ENCODE measurements around the gene ITGB1.
"Not testable (repeated sequence)": the region's sequence is repeated elsewhere in the genome, so short reads cannot be mapped to it uniquely, and the experiment has no call there.

DNA sequence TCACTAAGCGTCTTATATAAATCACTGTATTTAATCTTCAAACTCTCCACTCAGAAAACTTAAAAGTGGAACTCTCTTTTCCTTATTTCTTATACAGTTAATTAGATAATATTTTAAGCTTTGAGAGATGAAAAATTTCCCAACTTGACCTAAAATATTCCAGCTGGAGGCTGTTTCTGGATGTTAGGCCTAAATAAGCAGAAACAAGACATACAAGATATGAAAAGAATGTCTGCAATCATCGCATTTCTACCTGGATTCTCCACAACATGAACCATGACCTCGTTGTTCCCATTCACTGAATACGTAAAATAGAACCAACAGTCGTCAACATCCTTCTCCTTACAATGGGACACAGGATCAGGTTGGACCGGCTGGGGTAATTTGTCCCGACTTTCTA, 48.1 kb downstream of the ITGB1 start:
- TF ChIP-seq, protein P1, sequence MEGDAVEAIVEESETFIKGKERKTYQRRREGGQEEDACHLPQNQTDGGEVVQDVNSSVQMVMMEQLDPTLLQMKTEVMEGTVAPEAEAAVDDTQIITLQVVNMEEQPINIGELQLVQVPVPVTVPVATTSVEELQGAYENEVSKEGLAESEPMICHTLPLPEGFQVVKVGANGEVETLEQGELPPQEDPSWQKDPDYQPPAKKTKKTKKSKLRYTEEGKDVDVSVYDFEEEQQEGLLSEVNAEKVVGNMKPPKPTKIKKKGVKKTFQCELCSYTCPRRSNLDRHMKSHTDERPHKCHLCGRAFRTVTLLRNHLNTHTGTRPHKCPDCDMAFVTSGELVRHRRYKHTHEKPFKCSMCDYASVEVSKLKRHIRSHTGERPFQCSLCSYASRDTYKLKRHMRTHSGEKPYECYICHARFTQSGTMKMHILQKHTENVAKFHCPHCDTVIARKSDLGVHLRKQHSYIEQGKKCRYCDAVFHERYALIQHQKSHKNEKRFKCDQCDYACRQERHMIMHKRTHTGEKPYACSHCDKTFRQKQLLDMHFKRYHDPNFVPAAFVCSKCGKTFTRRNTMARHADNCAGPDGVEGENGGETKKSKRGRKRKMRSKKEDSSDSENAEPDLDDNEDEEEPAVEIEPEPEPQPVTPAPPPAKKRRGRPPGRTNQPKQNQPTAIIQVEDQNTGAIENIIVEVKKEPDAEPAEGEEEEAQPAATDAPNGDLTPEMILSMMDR (conservative IDR thresholded peaks at IDR 0.05; ENCODE audit: low read depth, low read length) = not testable (repeated sequence)
- TF ChIP-seq EZH2 (IDR thresholded peaks at IDR 0.05; ENCODE audit: borderline replicate concordance, low read depth, low read length, poor library complexity, severe bottlenecking) = not testable (repeated sequence)

Data from A673 (cell line).